CD14-positive monocyte (primary cell): ENCODE results near the gene NDUFB10. TPM values are rescaled to one million over a fixed set of nuclear protein-coding genes. Genes with fewer than 3 reads are reported as not detected.

Experiments used
- DNase-seq, 3 donors: peaks; one replicate each; pipeline ENCODE4 v3.0.0-alpha.2; 2011 to 2022
- H2AFZ ChIP-seq: 2 replicates; pipeline ENCODE4 v1.6.0; 2012; ENCODE audit warnings: mild to moderate bottlenecking, low read depth, low read length, inconsistent platforms; ENCODE audit not compliant: insufficient read depth, poor library complexity, severe bottlenecking
- H3K27ac ChIP-seq, 2 donors: 1 replicate in 1 of 2; 2 replicates in 1 of 2; pipeline ENCODE4 v1.5.1; 2012 to 2013; ENCODE audit warnings: low read length in 2 of 2, control low read depth in 1 of 2, inconsistent platforms in 1 of 2, low read depth in 1 of 2, mild to moderate bottlenecking in 1 of 2
- H3K27me3 ChIP-seq, 2 donors: one replicate each; pipeline versions ENCODE4 v1.6.0 to v1.6.1; 2011 to 2013; ENCODE audit warnings: low read length in 2 of 2; ENCODE audit not compliant: control insufficient read depth in 2 of 2, insufficient read depth in 2 of 2
- H3K36me3 ChIP-seq, 2 donors: replicated peaks in 1 of 2; 1 replicate in 1 of 2; 2 replicates in 1 of 2; pipeline versions ENCODE4 v1.5.1 to v1.6.1; 2012 to 2013; ENCODE audit warnings: low read length in 2 of 2, control low read depth in 1 of 2, inconsistent platforms in 1 of 2, mild to moderate bottlenecking in 1 of 2; ENCODE audit not compliant: insufficient read depth in 2 of 2, control insufficient read depth in 1 of 2
- H3K4me1 ChIP-seq, 2 donors: 1 replicate in 1 of 2; 2 replicates in 1 of 2; pipeline versions ENCODE4 v1.5.1 to v1.6.1; 2012 to 2013; ENCODE audit warnings: low read length in 2 of 2, control low read depth in 1 of 2, inconsistent platforms in 1 of 2, mild to moderate bottlenecking in 1 of 2, moderate library complexity in 1 of 2; ENCODE audit not compliant: insufficient read depth in 2 of 2, control insufficient read depth in 1 of 2
- H3K4me2 ChIP-seq: replicated peaks from 2 replicates; pipeline ENCODE3; 2012; ENCODE audit warnings: low read length, moderate library complexity, mild to moderate bottlenecking; ENCODE audit not compliant: poor library complexity, severe bottlenecking; ENCODE audit errors: extremely low read depth
- H3K4me3 ChIP-seq, 3 experiments: fragments of 200-600 bp in 1 of 3; sonication (generic) in 1 of 3; replicated peaks in 1 of 3; 1 replicate in 2 of 3; 2 replicates in 1 of 3; pipeline ENCODE4 v1.5.1; 2011 to 2013; ENCODE audit warnings: low read length in 3 of 3, mild to moderate bottlenecking in 3 of 3, control low read depth in 2 of 3, low read depth in 2 of 3, inconsistent platforms in 1 of 3, moderate library complexity in 1 of 3
- H3K79me2 ChIP-seq: 2 replicates; pipeline ENCODE4 v1.6.0; 2012; ENCODE audit warnings: mild to moderate bottlenecking, control low read depth, inconsistent platforms, low read length, moderate library complexity; ENCODE audit not compliant: insufficient read depth
- H3K9ac ChIP-seq: 2 replicates; pipeline ENCODE4 v1.6.0; 2017; ENCODE audit warnings: low read length, mild to moderate bottlenecking; ENCODE audit not compliant: insufficient read depth, poor library complexity, severe bottlenecking
- H3K9me3 ChIP-seq, 2 donors: replicated peaks in 1 of 2; 1 replicate in 1 of 2; 2 replicates in 1 of 2; pipeline versions ENCODE4 v1.5.1 to v1.6.1; 2012 to 2013; ENCODE audit warnings: low read length in 2 of 2, control low read depth in 1 of 2; ENCODE audit not compliant: control insufficient read depth in 1 of 2, insufficient read depth in 1 of 2
- H4K20me1 ChIP-seq: 2 replicates; pipeline ENCODE4 v1.6.0; 2012; ENCODE audit warnings: mild to moderate bottlenecking, low read length, control low read depth, moderate library complexity; ENCODE audit not compliant: insufficient read depth
- H3K27ac Mint-ChIP-seq, 7 donors: one replicate each; pipeline ENCODE4 v1.8.0; 2020; ENCODE audit warnings: mild to moderate bottlenecking in 7 of 7, mixed read lengths in 7 of 7, moderate library complexity in 6 of 7, inconsistent platforms in 2 of 7
- H3K27me3 Mint-ChIP-seq, 3 donors: one replicate each; pipeline ENCODE4 v1.8.0; 2021 to 2022; ENCODE audit warnings: low read depth in 3 of 3, mild to moderate bottlenecking in 3 of 3, mixed read lengths in 3 of 3, moderate library complexity in 3 of 3, inconsistent platforms in 1 of 3
- H3K36me3 Mint-ChIP-seq, 2 donors: one replicate each; pipeline ENCODE4 v1.8.0; 2020; ENCODE audit warnings: mixed read lengths in 2 of 2, inconsistent platforms in 1 of 2, mild to moderate bottlenecking in 1 of 2
- H3K4me1 Mint-ChIP-seq: one replicate; pipeline ENCODE4 v1.8.0; 2020; ENCODE audit warnings: mild to moderate bottlenecking, mixed read lengths
- H3K4me3 Mint-ChIP-seq, 2 donors: one replicate each; pipeline ENCODE4 v1.8.0; 2020; ENCODE audit warnings: mild to moderate bottlenecking in 2 of 2, mixed read lengths in 2 of 2, moderate library complexity in 1 of 2
- H3K9me3 Mint-ChIP-seq, 7 donors: one replicate each; pipeline ENCODE4 v1.8.0; 2020 to 2022; ENCODE audit warnings: mixed read lengths in 7 of 7, mild to moderate bottlenecking in 6 of 7, moderate library complexity in 6 of 7, inconsistent platforms in 2 of 7
- WGBS: methylation state at CpG from one replicate; pipeline ENCODE4 v1.1.5; 2013; ENCODE audit warnings: missing lambda C conversion rate; ENCODE audit not compliant: insufficient coverage; 5-methylcytosine and 5-hydroxymethylcytosine counted together
- intact Hi-C, 2 donors: fragments of 100-400 bp; cut with micrococcal nuclease; formaldehyde crosslinking; loops; one replicate each; pipeline versions ENCODE4 v1.15.0 to v1.15.1; 2023
- polyA plus RNA-seq, 3 donors: library from polyadenylated mRNA; depleted of rRNA in 1 of 3; unstranded in 2 of 3; stranded (reverse) in 1 of 3; fragments of 300-500 nt in 2 of 3; fragments of >200 nt in 1 of 3; fragmentation: Illumina TruSeq in 2 of 3; gene quantifications; 1 replicate in 2 of 3; 2 replicates in 1 of 3; pipeline ENCODE4 v1.2.3, GENCODE V29; 2012 to 2021
- TF ChIP-seq, protein P1 (sequence below): fragments of 200-600 bp; IDR thresholded peaks from one replicate; pipeline ENCODE4 v1.8.0; 2022; ENCODE audit warnings: antibody characterized with exemption, mild to moderate bottlenecking

Gene NDUFB10
- polyA plus RNA-seq, 3 donors = 121 to 215 (median 186) TPM

DNA sequence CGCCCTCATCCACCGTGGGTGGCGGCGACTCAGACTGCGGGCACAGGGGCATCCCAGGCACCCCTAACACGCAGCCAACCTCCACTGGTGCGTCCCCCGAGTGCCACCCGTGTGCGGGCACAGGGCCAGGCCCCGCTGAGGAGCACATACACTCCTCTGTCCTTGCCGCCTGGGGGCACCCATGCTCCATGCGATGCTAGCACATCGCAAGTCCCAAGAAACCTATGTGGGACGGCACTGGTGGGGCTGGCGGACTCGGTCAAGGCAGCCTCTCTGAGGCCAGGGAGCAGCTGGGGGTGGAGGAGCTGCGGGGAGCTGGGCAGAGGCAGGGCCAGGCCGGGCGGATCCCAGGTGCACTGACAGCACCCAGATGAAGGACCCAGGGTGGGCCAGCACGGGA, 46.3 kb downstream of the NDUFB10 start:
- Histone ChIP-seq H4K20me1 (peaks cover 67% of the 10 kb centered on the region), H3K4me1 (peaks cover 38 to 64% of the 10 kb centered on the region in 2 donors), H3K27ac (no peak overlapping the region), H3K4me3 (no peak overlapping the region), H3K9ac (no peak overlapping the region), H3K4me2 (no peak overlapping the region), H3K36me3 (peaks cover 26 to 29% of the 10 kb centered on the region in 2 donors), H2AFZ (no peak overlapping the region), H3K79me2 (peaks cover 60% of the 10 kb centered on the region), H3K9me3 (no peaks in the 10 kb centered on the region), H3K27me3 (no peaks in the 10 kb centered on the region)
- Mint-ChIP-seq H3K27me3 (peaks cover 0 to 1% (median 0%) of the 10 kb centered on the region in 3 donors), H3K36me3 (peaks cover 20 to 29% of the 10 kb centered on the region in 2 donors), H3K27ac (peak overlapping the region in 1 of 7 donors; percentile 23), H3K9me3 (peaks cover 0 to 2% (median 0%) of the 10 kb centered on the region in 7 donors), H3K4me3 (no peak overlapping the region), H3K4me1 (peaks cover 50% of the 10 kb centered on the region)
- DNase-seq = peak in 2 of 3 donors; percentile 33 to 41
- intact Hi-C loops = loop anchor here (5.0 to 10.0 kb wide), 4 partner anchors 42 to 249 kb away; partner anchors contain the start of genes ECI1 (in 1 of the 2), NTHL1 (in 1 of the 2) and TSC2 (in 1 of the 2)
- WGBS = 34% methylated on average over 20 of the region's 21 CpGs
- TF ChIP-seq, protein P1, sequence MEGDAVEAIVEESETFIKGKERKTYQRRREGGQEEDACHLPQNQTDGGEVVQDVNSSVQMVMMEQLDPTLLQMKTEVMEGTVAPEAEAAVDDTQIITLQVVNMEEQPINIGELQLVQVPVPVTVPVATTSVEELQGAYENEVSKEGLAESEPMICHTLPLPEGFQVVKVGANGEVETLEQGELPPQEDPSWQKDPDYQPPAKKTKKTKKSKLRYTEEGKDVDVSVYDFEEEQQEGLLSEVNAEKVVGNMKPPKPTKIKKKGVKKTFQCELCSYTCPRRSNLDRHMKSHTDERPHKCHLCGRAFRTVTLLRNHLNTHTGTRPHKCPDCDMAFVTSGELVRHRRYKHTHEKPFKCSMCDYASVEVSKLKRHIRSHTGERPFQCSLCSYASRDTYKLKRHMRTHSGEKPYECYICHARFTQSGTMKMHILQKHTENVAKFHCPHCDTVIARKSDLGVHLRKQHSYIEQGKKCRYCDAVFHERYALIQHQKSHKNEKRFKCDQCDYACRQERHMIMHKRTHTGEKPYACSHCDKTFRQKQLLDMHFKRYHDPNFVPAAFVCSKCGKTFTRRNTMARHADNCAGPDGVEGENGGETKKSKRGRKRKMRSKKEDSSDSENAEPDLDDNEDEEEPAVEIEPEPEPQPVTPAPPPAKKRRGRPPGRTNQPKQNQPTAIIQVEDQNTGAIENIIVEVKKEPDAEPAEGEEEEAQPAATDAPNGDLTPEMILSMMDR = peak; percentile 65

DNA sequence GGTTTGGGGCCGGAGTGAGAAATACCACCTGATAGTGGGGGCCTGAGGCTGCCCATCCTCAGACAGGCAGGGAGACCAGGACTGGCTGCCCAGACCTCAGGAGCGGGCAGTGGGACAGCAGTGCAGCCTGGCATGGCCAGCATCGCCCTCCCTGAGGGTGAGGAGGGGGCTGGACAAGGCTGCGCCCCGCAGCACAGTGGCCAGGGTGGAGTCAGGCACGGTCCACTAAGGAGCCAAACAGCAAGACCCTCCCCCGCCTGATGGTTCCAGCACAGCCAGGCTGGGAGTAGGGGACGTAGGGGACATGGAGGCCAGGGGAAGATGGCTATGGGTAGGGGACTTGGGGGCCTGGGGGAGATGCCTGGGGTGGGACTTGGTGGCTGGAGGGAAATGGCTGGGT, 47.0 kb downstream of the NDUFB10 start:
- peaks cover 40 to 67% of the 10 kb centered on the region in 2 donors for H3K4me1 ChIP-seq
- H3K9me3 Mint-ChIP-seq = peaks cover 0 to 2% (median 0%) of the 10 kb centered on the region in 7 donors
- intact Hi-C loops = loop anchor here (5.0 to 10.0 kb wide), 4 partner anchors 41 to 248 kb away; partner anchors contain the start of genes ECI1 (in 1 of the 2), NTHL1 (in 1 of the 2) and TSC2 (in 1 of the 2)
- H3K9ac ChIP-seq = no peak overlapping the region
- H3K27me3 Mint-ChIP-seq = peaks cover 0 to 1% (median 0%) of the 10 kb centered on the region in 3 donors
- H3K4me3 ChIP-seq = no peak overlapping the region
- peaks cover 60% of the 10 kb centered on the region for H3K79me2 ChIP-seq
- 93% methylated on average over 6 of the region's 8 CpGs for WGBS
- H3K27me3 ChIP-seq = no peaks in the 10 kb centered on the region
- TF ChIP-seq, protein P1 = no peak
- H2AFZ ChIP-seq = no peak overlapping the region
- no peak overlapping the region for H3K4me2 ChIP-seq
- H3K36me3 ChIP-seq = peaks cover 22 to 23% of the 10 kb centered on the region in 2 donors
- H4K20me1 ChIP-seq = peaks cover 67% of the 10 kb centered on the region
- H3K27ac ChIP-seq = no peak overlapping the region
- H3K27ac Mint-ChIP-seq = peak overlapping the region in 1 of 7 donors; percentile 75
- H3K9me3 ChIP-seq = no peaks in the 10 kb centered on the region
- no peak for DNase-seq
- no peak overlapping the region for H3K4me3 Mint-ChIP-seq
- peaks cover 50% of the 10 kb centered on the region for H3K4me1 Mint-ChIP-seq
- peaks cover 14 to 22% of the 10 kb centered on the region in 2 donors for H3K36me3 Mint-ChIP-seq
